ENCODE measurements around the gene AHRR.
A peak's percentile ranks its signal among the peaks of the same experiment; 100 is the strongest.
"Not testable (repeated sequence)": the region's sequence is repeated elsewhere in the genome, so short reads cannot be mapped to it uniquely, and the experiment has no call there.

Gene AHRR

GRCh38 chr5:485113-485945, 163.8 kb downstream of the AHRR start:
- Mint-ChIP-seq H3K4me3 (no peak overlapping the region), H3K27ac (no peak overlapping the region), H3K9me3 (no peaks in the 10 kb centered on the region), H3K36me3 (no peaks in the 10 kb centered on the region), H3K4me1 (no peaks in the 10 kb centered on the region)
- DNase-seq (ENCODE audit: low spot score in 2 of 2) (no peak), ATAC-seq (no peak)

- no peaks in the 10 kb centered on the region for H3K4me1 Mint-ChIP-seq
- H3K4me3 Mint-ChIP-seq = no peak overlapping the region
- ATAC-seq = peak; percentile 26
- H3K27ac Mint-ChIP-seq = no peak overlapping the region
- no peaks in the 10 kb centered on the region for H3K9me3 Mint-ChIP-seq
- no peaks in the 10 kb centered on the region for H3K36me3 Mint-ChIP-seq
- DNase-seq (ENCODE audit: low spot score in 2 of 2) = no peak
Measured at GRCh38 chr5:485946-486491, 164.5 kb downstream of the AHRR start.

GRCh38 chr5:486597-486996, 165.1 kb downstream of the AHRR start:
- H3K9me3 Mint-ChIP-seq; ATAC-seq; DNase-seq (ENCODE audit: low spot score in 2 of 2); H3K4me1 Mint-ChIP-seq; H3K27ac Mint-ChIP-seq; H3K4me3 Mint-ChIP-seq; H3K36me3 Mint-ChIP-seq: not testable (repeated sequence)

Measured in stimulated activated effector memory CD8-positive, alpha-beta T cell treated with anti-CD3 and anti-CD28 coated beads, Interleukin-12 subunit alpha, Interleukin-12 subunit beta, amount 100 ng/mL, for 72 hours (primary cell).